SH-SY5Y (cell line): ENCODE measurements around the gene ZNF576.

ENCODE experiments used
- GATA2 ChIP-seq: IDR thresholded peaks from 2 replicates; pipeline ENCODE4 v1.6.1; 2011; ENCODE audit warnings: mild to moderate bottlenecking, low read depth, low read length
- GATA3 ChIP-seq: IDR thresholded peaks from 2 replicates; pipeline ENCODE4 v1.6.1; 2011; ENCODE audit warnings: low read depth, mild to moderate bottlenecking, low read length, moderate library complexity

ZNF576 gene

GRCh38 chr19:43595999-43596841 is at the start of gene ZNF576, which contains the start of gene IRGQ:
Gene ZNF576, plus strand, starts transcription at chr19:43596595. Its CDS starts 514 bp downstream, at chr19:43597109.
Gene IRGQ, minus strand, starts transcription at chr19:43596134. Its CDS starts 796 bp downstream, at chr19:43595338.
- TF ChIP-seq GATA3: no peak
- TF ChIP-seq GATA2: 0 out of 2 replicates have a peak, but pooled peaks have one; percentile 18

GRCh38 chr19:43548706-43549105 is 47.7 kb upstream of the ZNF576 start:
- no peak for TF ChIP-seq GATA2
- no peak for TF ChIP-seq GATA3

DNA sequence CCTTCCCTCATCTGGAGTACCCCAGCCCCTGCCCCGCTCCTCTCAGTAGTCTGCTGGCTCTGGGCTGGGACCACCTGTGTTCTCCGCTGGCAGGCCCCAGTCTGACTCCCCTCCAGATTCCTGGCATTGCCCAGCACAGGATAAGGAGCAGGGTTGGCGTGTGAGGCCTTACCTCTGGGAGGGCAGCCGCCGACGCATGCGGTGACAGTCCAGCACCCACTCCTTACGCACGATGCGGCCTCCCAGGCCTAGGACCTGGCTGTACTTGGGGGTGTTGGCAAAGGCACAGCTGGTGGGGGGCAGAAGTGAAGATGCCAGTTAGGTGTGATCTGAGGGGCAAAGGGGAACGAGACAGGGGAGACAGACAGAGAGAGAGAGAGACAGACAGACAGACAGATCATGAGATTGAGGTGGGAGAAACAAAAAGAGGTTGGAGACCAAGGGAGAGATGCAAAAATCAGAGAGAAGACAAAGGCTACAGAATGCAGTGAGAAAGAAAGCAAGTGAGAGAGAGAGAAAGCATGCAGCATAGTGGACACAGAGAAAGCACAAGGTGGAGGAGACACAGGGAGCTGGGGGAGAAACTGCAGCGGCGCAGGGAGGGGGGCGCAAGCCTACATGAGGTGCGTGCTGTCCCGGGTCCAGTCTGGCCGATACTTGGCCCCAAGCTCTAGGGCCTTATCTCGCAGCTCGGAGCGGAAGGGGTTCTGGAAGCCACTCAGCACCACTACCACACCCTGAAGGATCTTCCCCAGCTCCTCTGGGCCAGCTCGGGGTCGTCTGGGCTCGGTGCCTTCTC is 44.8 kb upstream of the ZNF576 start:
- no peak for TF ChIP-seq GATA2
- TF ChIP-seq GATA3: no peak

DNA sequence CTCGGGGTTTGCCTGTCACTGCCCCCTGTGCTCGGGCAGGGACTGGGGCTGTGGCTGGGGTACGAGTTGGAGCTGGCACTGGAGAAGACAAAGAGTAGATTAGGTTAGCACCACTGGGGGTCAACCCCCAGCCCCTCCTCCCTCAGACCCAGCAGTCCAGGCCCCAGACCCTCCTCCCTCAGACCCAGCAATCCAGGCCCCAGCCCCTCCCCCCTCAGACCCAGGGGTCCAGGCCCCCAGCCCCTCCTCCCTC is 44.3 kb upstream of the ZNF576 start:
- no peak for TF ChIP-seq GATA3
- TF ChIP-seq GATA2: no peak

DNA sequence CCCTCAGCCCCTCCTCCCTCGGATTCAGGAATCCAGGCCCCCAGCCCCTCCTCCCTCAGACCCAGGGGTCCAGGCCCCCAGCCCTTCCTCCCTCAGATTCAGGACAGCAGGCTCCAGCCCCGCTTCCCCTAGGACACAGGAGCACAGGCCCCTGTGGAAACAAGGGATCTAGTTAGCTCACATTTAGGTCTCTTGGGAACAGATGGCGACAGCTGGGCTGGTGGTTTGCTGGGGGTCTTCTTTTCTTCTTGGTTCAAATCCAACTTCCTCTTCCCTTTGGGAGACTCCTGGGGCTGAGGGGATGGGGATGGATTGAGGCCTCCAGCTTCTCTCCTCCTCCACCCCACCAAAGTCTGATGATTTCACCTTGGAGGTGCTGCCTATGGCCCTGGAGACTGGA is 43.8 kb upstream of the ZNF576 start:
- TF ChIP-seq GATA3 (no peak), GATA2 (no peak)

DNA sequence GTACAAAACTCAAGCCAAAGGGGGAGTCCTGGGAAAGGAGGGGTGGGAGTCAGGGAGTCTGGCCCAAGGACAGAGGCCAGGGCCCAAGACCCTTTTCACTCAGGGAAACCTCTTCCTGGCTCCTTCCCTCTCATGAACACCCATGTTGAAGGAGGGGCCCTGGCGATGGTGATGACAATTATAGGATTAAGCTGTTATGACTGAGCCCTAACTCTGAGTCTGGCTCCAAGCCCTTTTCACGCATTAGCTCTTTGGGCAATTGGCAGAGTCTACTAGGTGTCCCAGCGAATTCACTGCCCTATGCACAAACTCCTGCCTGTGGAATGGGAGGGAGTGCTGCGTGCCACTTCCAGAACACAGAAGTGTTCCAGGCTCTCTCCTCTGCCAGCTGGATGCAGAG is 42.7 kb upstream of the ZNF576 start:
- TF ChIP-seq GATA2 (no peak), GATA3 (no peak)

DNA sequence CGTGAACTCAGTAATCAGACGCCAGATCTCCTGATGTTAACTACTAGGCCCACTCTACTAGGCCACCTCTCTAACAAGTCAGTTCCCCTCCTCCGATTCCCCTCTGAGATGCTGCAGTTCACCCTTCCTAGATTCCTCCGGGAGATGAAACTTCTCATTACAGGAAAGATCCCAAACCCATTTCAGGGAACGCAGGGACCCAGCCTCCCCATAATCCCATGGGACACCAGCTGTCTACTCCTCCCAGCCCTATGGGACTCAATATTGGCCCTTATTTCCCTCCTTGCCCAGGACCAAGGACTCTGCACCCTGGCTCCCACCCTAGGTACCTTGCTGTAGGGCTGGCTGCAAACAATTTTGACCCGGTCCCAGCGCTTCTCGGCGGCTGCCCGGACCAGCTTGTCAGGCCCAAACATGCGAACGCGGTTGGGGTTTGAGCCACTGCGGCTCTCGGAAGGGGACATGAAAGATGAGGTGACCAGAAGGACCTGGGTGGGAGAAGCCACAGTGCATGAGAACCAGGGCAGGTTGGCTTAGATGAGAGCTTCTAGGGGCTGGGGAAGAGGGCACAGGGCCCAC is 42.0 kb upstream of the ZNF576 start:
- TF ChIP-seq GATA3: no peak
- no peak for TF ChIP-seq GATA2

DNA sequence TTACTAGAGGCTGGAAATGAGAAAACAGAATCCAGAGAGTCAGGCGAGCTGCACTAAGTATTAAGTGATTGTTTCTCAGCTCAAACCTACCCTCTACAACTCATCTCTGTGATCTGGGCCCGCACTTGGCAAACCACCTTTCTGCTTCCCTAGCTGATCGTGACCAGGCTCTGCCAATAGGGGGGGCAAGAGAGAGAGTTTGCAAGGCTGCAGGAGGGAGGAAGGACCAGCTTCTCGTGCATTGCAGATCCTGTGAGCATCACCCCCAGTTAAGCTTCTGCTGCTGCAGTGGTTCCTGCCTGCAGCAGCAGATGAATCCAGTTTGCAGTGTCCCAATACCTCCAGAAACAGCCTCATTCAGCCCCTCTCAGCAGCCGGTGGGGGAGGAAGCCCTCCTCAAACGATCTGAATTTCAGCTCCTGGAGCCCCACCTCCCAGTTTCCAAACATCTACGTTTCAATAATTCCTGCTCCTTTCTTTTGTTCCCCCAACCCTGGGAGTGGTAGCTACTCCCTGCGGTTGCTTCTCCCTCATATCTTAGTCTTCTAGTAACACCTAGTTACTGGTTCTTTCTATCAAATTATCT is 41.1 kb upstream of the ZNF576 start:
- no peak for TF ChIP-seq GATA3
- TF ChIP-seq GATA2: no peak

- TF ChIP-seq GATA2: no peak
- TF ChIP-seq GATA3: no peak
Measured at GRCh38 chr19:43560687-43561086, 35.7 kb upstream of the ZNF576 start.

DNA sequence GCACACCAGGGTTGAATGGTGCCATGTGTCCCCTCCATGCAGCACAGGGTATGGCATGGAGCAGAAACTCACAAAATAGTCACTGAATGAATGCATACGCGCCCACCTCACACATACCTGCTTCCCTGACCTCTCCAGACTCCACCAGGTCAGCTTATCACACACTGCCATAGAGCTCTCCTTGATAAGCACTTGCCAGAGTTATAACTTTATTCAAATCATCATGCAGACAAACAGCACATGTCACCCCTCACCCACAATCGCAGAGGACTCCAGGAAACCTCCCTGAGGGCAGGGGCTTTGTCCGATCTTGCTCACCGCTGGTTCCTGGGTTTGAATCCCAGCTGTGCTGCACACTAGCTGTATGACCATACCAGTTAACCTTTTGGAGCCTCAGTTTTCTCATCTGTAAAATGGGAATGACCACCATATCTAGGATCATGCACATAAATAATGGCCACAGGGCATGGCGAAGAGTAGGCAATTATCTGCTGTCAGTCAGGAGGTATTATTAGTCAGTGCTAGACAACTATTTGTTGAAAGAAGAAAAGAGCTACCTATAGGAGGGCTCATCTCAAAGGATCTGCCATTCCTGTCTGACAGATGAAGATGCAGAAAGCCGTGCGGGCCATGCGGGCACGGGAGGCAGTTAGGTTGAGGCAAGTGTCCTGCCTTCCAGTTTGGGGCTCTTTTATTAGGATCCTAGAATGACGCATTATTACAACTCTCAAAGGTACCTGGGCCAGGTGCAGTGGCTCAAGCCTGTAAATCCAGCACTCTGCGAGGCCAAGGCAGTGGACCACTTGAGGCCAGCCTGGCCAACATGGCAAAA is 35.0 kb upstream of the ZNF576 start:
- TF ChIP-seq GATA3: no peak
- TF ChIP-seq GATA2: no peak

DNA sequence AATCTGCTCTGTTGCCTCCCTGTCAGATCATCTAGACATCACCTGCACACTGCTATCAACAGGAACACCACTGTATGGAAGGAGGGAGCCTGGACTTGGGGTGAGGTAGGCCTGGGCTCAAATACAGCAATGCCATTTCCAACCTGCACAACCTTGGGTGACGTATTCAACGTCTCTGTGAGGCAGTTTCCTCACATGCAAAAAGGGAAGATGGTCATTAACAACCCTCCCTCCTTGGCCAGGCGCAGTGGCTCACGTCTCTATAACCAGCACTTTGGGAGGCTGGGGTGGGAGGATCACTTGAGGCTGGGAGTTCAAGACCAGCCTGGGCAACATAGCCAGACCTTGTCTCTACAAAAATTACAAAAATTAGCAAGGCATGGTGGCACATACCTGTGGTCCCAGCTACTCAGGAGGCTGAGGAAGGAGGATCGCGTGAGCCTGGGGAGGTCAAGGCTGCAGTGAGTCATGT is 34.1 kb upstream of the ZNF576 start:
- TF ChIP-seq GATA2: no peak
- no peak for TF ChIP-seq GATA3

- TF ChIP-seq GATA3 (no peak), GATA2 (no peak)
Measured at GRCh38 chr19:43562698-43563241, 33.6 kb upstream of the ZNF576 start.
